Measurements from ENCODE around the gene GP9.

DNA sequence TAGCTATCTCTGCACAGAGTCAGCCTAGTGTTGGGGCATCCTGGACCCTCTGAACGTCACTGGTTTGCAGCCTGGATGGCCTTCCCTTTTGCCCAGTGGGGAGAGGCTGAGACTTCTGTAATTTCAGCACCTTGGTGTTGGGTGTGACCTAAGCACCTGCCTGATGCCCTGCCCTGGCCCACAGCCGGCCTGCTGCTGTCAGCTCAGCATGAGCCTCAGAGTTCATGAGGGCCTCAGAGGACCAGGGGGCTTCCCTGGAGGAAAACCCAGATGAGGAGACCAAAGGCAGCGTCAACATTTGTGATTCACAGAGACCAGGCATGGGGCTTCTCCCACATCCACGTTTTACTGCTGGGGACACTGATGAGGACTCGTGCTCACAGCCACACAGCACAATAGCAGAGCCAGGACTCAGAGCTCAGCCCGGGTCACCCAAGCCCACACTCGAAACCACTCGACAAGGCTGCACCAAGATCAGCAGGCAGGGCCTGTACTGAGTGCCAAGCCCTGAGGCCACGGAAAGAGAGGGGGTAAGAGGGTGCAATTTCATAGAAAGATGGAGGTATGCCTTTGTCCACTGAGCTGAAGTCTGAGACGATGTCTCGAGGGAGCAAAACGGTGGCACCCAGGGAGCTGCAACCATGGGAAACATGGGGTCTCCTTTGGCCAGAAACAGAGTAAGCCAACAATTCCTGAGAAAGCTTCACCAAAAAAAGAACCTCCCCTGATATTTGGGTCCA lies 9.9 kb upstream of the GP9 start:
- TF ChIP-seq, protein P1, sequence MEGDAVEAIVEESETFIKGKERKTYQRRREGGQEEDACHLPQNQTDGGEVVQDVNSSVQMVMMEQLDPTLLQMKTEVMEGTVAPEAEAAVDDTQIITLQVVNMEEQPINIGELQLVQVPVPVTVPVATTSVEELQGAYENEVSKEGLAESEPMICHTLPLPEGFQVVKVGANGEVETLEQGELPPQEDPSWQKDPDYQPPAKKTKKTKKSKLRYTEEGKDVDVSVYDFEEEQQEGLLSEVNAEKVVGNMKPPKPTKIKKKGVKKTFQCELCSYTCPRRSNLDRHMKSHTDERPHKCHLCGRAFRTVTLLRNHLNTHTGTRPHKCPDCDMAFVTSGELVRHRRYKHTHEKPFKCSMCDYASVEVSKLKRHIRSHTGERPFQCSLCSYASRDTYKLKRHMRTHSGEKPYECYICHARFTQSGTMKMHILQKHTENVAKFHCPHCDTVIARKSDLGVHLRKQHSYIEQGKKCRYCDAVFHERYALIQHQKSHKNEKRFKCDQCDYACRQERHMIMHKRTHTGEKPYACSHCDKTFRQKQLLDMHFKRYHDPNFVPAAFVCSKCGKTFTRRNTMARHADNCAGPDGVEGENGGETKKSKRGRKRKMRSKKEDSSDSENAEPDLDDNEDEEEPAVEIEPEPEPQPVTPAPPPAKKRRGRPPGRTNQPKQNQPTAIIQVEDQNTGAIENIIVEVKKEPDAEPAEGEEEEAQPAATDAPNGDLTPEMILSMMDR (IDR thresholded peaks at IDR 0.05), result no peak
- no peak for TF ChIP-seq POLR2A (IDR thresholded peaks at IDR 0.05)
